Measurements from ENCODE around the gene GSTA3. TPM values are rescaled to one million over a fixed set of nuclear protein-coding genes. Genes with fewer than 3 reads are reported as not detected.
"Not testable (repeated sequence)": the region's sequence is repeated elsewhere in the genome, so short reads cannot be mapped to it uniquely, and the experiment has no call there.

Gene GSTA3
- total RNA-seq, 1 donor from 2014 or later: not detected

DNA sequence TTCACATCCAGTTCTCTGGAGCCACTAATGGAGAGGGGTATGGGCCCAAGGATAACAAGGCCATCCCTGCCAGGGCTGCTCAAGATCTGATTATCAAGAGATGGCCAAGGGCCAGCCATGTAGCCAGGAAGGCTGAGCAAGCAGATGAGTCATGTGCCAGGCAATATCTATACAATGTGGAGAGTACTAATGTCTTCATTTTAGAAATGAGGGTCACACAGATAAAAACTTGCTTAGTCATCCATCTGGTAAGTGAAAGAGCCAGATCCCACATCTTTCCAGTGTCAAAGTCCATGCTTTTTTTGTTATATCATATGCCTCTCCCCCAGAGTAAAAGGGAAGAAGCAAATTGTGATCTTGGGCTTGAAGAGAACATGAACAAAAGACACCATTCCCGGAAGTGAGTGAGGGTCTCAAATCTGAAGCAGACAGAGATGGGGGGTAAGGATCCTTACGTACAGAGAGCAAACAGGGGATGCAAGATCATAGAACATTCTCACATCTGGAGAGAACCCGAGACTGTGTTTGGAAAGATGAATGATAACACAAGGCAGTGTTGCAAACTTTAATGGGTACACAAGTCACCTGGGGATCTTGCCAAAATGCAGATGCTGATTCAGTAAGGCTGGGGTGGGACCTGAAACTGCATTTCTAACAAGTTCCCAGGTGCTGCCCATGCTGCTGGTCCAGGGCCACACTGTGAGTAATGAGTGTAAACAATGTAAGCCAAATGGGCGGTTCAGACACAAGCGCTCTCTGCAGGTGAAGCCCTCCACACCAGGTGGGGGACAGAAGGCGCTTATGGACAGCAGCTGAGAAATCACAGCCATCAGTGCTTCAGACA, 20.0 kb upstream of the GSTA3 start:
- TF ChIP-seq POLR2A (IDR thresholded peaks at IDR 0.05): no peak
- no peak for TF ChIP-seq POLR2AphosphoS5 (IDR thresholded peaks at IDR 0.05; ENCODE audit: insufficient read depth in 1 of 2, low read depth in 1 of 2)
- TF ChIP-seq CTCF (IDR thresholded peaks at IDR 0.05): no peak
- no peaks in the 10 kb centered on the region for H3K36me3 ChIP-seq
- H3K27me3 ChIP-seq: no peaks in the 10 kb centered on the region
- peaks cover 18% of the 10 kb centered on the region for H3K4me1 ChIP-seq
- no peak for DNase-seq (ENCODE audit: extremely low spot score in 2 of 2)
- intact Hi-C loops (cut with DNase I): no loop called here
- no peak overlapping the region for H3K27ac ChIP-seq
- no peaks in the 10 kb centered on the region for H3K9me3 ChIP-seq
- H3K4me3 ChIP-seq: no peak overlapping the region

- Histone ChIP-seq H3K4me3 (no peak overlapping the region), H3K4me1 (peaks cover 18% of the 10 kb centered on the region), H3K9me3 (no peaks in the 10 kb centered on the region), H3K27ac (no peak overlapping the region), H3K36me3 (no peaks in the 10 kb centered on the region), H3K27me3 (no peaks in the 10 kb centered on the region)
- TF ChIP-seq CTCF (IDR thresholded peaks at IDR 0.05) (no peak), POLR2AphosphoS5 (IDR thresholded peaks at IDR 0.05; ENCODE audit: insufficient read depth in 1 of 2, low read depth in 1 of 2) (no peak), POLR2A (IDR thresholded peaks at IDR 0.05) (no peak)
- intact Hi-C loops (cut with DNase I): no loop called here
- DNase-seq (ENCODE audit: extremely low spot score in 2 of 2): no peak
These were observed 18.0 kb upstream of the GSTA3 start for GRCh38 chr6:52927451-52927850.

GRCh38 chr6:52925919-52926792, 16.7 kb upstream of the GSTA3 start:
- no peak for TF ChIP-seq POLR2AphosphoS5 (IDR thresholded peaks at IDR 0.05; ENCODE audit: insufficient read depth in 1 of 2, low read depth in 1 of 2)
- no peak for TF ChIP-seq POLR2A (IDR thresholded peaks at IDR 0.05)
- TF ChIP-seq CTCF (IDR thresholded peaks at IDR 0.05): no peak
- DNase-seq (ENCODE audit: extremely low spot score in 2 of 2): no peak
- Histone ChIP-seq H3K4me3 (no peak overlapping the region), H3K27ac (peak overlapping the region; percentile 13), H3K27me3 (no peaks in the 10 kb centered on the region), H3K9me3 (no peaks in the 10 kb centered on the region), H3K36me3 (no peaks in the 10 kb centered on the region), H3K4me1 (peaks cover 18% of the 10 kb centered on the region)
- intact Hi-C loops (cut with DNase I): no loop called here

DNA sequence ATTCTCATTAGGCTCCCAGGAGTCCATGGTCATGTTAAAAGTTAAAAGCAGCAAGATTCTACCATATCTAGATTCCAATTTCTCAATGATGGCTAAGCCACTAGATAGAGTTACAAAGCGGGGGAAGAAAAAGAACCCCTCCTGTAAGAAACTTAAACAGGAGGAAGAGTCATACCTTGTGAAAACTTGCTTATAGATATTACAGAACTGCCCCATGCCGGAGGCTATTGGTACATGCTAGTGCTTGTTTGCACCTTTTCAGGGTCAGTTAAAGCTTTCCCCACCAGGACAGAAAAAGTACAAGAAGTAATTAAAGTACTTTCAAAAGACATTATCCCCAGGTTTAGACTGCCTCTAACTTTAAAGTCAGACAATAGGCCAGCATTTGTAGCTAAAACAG, 15.5 kb upstream of the GSTA3 start:
- no peaks in the 10 kb centered on the region for H3K9me3 ChIP-seq
- peaks cover 18% of the 10 kb centered on the region for H3K4me1 ChIP-seq
- H3K36me3 ChIP-seq: no peaks in the 10 kb centered on the region
- H3K27ac ChIP-seq: no peak overlapping the region
- TF ChIP-seq CTCF (IDR thresholded peaks at IDR 0.05): no peak
- no peak for TF ChIP-seq POLR2AphosphoS5 (IDR thresholded peaks at IDR 0.05; ENCODE audit: insufficient read depth in 1 of 2, low read depth in 1 of 2)
- no peak for TF ChIP-seq POLR2A (IDR thresholded peaks at IDR 0.05)
- no peaks in the 10 kb centered on the region for H3K27me3 ChIP-seq
- intact Hi-C loops (cut with DNase I): no loop called here
- DNase-seq (ENCODE audit: extremely low spot score in 2 of 2): no peak
- no peak overlapping the region for H3K4me3 ChIP-seq

DNA sequence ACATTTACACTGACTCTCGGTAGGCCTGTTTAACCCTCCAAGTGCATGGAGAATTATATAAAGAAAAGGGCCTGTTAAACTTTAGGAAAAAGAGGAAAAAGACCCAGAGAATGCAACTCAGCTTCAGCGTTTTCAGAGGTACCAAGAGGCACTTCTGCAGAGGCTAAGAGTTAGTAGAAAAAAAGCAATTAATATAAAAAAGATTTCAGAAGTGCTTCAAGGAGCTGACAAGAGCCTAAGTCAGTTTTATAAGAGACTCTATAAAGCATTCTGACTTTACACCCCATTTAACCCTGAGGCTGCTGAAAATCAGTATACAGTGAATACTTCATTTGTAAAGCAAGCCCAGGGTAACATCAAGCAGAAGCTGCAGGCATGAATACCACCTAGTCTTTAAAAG, 14.2 kb upstream of the GSTA3 start:
- H3K36me3 ChIP-seq; H3K4me3 ChIP-seq; H3K27me3 ChIP-seq; intact Hi-C loops (cut with DNase I); H3K27ac ChIP-seq; DNase-seq (ENCODE audit: extremely low spot score in 2 of 2); H3K9me3 ChIP-seq: not testable (repeated sequence)
- peaks cover 30% of the 10 kb centered on the region for H3K4me1 ChIP-seq
